Measurements from ENCODE around the gene TWNK. TPM values are rescaled to one million over a fixed set of nuclear protein-coding genes. Genes with fewer than 3 reads are reported as not detected.
"Not testable (repeated sequence)": the region's sequence is repeated elsewhere in the genome, so short reads cannot be mapped to it uniquely, and the experiment has no call there.

Gene TWNK
- total RNA-seq, 6 experiments from 2014 or later, result 5.7 to 9.5 (median 7.0) TPM

DNA sequence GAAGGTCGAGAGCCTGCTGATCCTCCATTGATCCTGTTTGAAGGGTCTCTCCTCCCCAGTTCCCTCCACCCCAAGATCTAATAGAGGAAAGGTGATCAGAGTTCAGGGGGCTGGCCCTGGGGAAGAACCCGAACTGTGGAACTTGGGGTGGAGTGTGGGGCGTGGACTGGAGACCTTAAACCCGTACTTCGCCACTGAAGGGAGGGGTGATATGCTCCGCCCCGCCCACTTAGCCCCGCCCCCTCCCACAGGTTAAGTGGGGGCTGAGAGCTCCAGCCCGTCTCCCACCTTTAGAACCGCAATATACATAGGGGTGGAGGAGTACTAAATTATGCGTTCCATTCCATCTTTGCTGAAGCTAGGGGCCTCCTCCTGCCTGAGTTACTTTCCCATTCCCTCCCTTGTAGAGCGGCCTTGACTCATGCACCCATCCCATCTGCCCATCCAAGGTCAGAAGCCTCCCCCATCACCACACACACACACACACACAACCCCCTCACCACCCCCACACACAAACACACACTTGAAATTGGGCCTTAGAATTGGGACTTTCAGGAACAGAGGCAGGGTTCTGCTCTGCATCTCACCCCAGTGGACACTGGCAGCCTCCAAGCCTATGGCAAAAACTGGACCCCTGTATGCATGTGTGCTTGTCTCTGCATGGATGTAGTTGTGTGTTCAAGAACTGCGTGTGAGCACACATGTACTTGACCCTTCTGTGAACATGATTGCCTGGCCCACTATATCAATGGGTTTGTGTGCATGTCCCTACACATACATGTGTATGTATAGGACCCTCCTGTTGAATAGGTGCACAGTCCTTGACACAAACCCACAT is 17.0 kb upstream of the TWNK start:
- Mint-ChIP-seq H3K27ac (no peak overlapping the region), H3K9me3 (no peaks in the 10 kb centered on the region), H3K4me1 (ENCODE audit: low read depth) (peaks cover 9% of the 10 kb centered on the region), H3K4me3 (peak overlapping the region; percentile 43; the same call in 1 of the 2 replicates), H3K27me3 (ENCODE audit: insufficient read depth) (no peaks in the 10 kb centered on the region; the same call in 1 of the 2 replicates), H3K36me3 (ENCODE audit: low read depth) (0 out of 2 replicates have a peak, but pooled peaks cover 4% of the 10 kb centered on the region)
- no peak for DNase-seq
- TF ChIP-seq, protein P1, sequence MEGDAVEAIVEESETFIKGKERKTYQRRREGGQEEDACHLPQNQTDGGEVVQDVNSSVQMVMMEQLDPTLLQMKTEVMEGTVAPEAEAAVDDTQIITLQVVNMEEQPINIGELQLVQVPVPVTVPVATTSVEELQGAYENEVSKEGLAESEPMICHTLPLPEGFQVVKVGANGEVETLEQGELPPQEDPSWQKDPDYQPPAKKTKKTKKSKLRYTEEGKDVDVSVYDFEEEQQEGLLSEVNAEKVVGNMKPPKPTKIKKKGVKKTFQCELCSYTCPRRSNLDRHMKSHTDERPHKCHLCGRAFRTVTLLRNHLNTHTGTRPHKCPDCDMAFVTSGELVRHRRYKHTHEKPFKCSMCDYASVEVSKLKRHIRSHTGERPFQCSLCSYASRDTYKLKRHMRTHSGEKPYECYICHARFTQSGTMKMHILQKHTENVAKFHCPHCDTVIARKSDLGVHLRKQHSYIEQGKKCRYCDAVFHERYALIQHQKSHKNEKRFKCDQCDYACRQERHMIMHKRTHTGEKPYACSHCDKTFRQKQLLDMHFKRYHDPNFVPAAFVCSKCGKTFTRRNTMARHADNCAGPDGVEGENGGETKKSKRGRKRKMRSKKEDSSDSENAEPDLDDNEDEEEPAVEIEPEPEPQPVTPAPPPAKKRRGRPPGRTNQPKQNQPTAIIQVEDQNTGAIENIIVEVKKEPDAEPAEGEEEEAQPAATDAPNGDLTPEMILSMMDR (IDR thresholded peaks at IDR 0.05), result no peak

DNA sequence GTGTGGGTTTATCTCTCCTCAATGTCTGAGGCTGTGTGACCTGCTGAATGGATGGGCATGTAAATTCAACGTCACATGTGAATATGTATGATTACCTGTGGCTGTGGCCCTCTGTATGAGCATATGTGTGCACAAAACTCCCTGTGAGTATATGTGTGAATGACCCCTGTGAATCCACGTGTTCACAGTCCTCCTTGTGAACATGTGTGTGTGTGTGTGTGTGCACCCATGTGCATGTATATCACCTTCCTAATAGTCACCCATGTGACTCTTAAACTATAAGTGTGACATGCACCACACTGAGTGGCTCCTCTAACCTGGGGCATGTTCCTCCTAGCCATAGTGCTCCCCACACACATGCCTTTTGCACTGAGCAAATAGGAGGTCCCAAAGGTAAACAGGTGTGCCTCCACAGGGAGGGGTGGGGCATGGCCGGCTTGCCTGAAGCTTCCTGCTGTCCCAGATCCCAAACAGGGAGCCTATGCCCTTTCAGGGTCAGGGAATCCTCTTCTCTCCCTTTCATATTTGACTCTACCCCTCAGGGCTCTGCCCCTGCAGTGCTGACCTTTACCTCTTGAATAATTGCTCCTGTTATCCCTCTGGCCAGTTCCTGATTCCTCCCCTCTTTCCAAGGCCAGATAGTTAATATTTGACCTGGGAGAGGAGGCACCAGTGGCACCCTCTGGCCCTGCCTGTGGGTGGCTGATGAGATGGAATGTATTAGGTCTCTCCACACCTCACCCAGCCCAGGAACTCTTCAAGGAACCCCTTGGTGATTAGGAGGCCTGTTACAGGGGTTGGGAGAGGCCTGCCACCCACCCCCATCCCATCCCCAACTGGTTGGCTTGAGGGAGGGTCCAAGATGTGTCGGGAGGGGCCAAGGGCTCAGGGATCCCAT is 16.2 kb upstream of the TWNK start:
- H3K9me3 Mint-ChIP-seq, result no peaks in the 10 kb centered on the region
- no peaks in the 10 kb centered on the region; the same call in 1 of the 2 replicates for H3K27me3 Mint-ChIP-seq (ENCODE audit: insufficient read depth)
- TF ChIP-seq, protein P1 (IDR thresholded peaks at IDR 0.05), result no peak
- no peaks in the 10 kb centered on the region for H3K36me3 Mint-ChIP-seq (ENCODE audit: low read depth)
- peaks cover 9% of the 10 kb centered on the region for H3K4me1 Mint-ChIP-seq (ENCODE audit: low read depth)
- no peak overlapping the region for H3K27ac Mint-ChIP-seq
- H3K4me3 Mint-ChIP-seq, result no peak overlapping the region
- DNase-seq, result no peak

DNA sequence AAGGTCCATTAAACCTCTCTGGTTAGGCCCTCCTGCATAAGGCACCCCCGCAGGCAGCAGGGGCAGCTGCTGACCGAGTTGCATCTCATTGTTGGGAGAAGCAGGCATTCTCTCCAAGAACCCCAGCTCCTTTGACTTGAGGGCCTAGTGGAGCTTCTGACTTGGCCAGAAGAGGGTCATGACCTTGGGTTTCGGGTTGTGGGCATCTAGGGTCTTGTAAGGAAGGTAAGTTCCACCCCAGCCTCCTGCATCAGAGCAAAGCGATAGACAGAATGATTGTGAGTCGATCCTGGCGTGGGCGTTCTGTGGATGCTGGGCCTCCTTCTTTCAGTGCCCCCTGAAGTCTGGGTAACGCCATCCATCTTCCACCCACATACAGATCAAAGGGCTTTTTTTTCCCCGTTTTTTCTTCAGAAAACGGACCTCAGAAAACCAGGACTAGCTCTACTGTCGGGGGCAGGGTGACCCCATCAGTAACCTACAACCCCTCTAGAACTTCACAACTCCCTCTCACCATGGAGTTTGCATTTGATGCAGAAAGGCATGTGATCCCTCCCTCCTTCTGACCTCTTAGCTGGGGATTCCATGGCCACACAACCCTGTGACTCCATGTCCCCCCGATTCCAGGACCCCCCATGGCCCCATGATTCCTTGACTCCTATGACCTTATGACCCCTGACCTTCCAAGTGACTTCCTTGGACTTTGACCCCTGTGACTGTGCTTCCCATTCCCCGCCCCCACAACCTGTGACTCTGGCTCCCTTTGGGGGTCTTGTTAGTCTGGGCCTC is 15.0 kb upstream of the TWNK start:
- H3K27me3 Mint-ChIP-seq (ENCODE audit: insufficient read depth), result no peaks in the 10 kb centered on the region; the same call in 1 of the 2 replicates
- peaks cover 9% of the 10 kb centered on the region for H3K4me1 Mint-ChIP-seq (ENCODE audit: low read depth)
- TF ChIP-seq, protein P1 (IDR thresholded peaks at IDR 0.05), result no peak
- H3K27ac Mint-ChIP-seq, result no peak overlapping the region
- no peaks in the 10 kb centered on the region for H3K9me3 Mint-ChIP-seq
- no peak for DNase-seq
- no peaks in the 10 kb centered on the region for H3K36me3 Mint-ChIP-seq (ENCODE audit: low read depth)
- H3K4me3 Mint-ChIP-seq, result no peak overlapping the region

DNA sequence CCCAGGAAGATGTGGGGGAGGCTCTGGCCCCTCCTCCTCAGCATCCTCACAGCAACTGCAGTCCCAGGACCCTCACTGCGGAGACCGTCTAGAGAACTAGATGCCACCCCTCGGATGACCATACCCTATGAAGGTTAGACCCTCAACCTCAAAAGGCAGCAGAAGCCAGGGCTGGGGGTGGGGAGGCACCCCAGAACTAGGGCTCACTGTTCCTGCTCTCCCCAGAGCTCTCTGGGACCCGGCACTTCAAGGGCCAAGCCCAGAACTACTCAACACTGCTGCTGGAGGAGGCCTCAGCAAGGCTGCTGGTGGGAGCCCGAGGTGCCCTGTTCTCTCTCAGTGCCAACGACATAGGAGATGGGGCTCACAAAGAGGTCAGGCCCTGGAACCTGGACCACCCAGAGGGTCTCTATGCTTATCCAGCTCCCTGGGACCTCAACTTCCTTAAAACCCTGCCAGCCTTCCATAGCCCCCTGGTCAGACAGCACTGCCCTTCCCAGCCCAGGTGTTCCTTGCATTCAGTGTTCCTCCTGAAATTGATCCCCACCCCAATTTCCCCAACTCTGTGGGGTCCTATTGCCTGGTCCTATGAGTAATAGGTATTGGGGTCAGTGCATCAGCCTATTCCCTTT is 14.3 kb upstream of the TWNK start:
- no peak for DNase-seq
- TF ChIP-seq, protein P1 (IDR thresholded peaks at IDR 0.05), result no peak
- Mint-ChIP-seq H3K27ac (no peak overlapping the region), H3K4me1 (ENCODE audit: low read depth) (peaks cover 9% of the 10 kb centered on the region), H3K36me3 (ENCODE audit: low read depth) (no peaks in the 10 kb centered on the region), H3K4me3 (no peak overlapping the region), H3K27me3 (ENCODE audit: insufficient read depth) (no peaks in the 10 kb centered on the region; the same call in 1 of the 2 replicates), H3K9me3 (no peaks in the 10 kb centered on the region)

DNA sequence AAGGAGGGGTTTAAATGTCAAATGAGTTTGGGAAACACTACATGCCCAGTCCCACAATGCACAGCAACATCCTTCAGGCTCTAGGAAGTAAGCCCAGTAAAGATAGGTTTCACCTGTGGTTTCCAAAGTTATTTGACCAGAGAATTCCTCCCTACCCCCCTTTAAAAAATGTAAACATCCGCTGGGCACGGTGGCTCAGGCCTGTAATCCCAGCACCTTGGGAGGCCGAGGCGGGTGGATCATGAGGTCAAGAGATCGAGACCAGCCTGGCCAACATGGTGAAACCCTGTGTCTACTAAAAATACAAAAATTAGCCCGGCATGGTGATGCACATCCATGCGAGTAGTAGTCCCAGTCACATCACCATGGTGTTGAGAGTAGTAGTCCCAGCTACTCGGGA is 11.9 kb upstream of the TWNK start:
- DNase-seq; H3K4me1 Mint-ChIP-seq (ENCODE audit: low read depth); H3K36me3 Mint-ChIP-seq (ENCODE audit: low read depth); H3K27ac Mint-ChIP-seq; H3K27me3 Mint-ChIP-seq (ENCODE audit: insufficient read depth); H3K4me3 Mint-ChIP-seq; H3K9me3 Mint-ChIP-seq: not testable (repeated sequence)

All from HFFc6 (cell line).